ENCODE measurements around the gene HPCAL4.

Gene HPCAL4

GRCh38 chr1:39717809-39718208 is 26.6 kb upstream of the HPCAL4 start:
- no peaks in the 10 kb centered on the region for H3K36me3 ChIP-seq (ENCODE audit: control insufficient read depth in 2 of 2, insufficient read depth in 1 of 2, low read length in 2 of 2)
- H3K9me3 ChIP-seq (ENCODE audit: control insufficient read depth, insufficient read depth, low read depth, low read length), result no peaks in the 10 kb centered on the region
- H3K27ac ChIP-seq (ENCODE audit: extremely low read depth, low read depth, low read length), result no peak overlapping the region
- POLR2A ChIA-PET, result no interaction called here
- no peak overlapping the region for H3K4me3 ChIP-seq (ENCODE audit: low read depth, low read length)
- CTCF ChIA-PET, result interaction anchor here (0.7 to 5.8 kb wide), 6 partner anchors 15 to 526 kb away, joined by 5 to 41 read pairs (median 6); no protein-coding TSS in a partner anchor
- TF ChIP-seq ZNF692 (tag by site-specific recombination; IDR thresholded peaks at IDR 0.05) (no peak), ZNF394 (tag by site-specific recombination; IDR thresholded peaks at IDR 0.05; ENCODE audit: borderline replicate concordance) (no peak), ZNF26 (tag by site-specific recombination; IDR thresholded peaks at IDR 0.05) (no peak), ZNF24 (tag by site-specific recombination; IDR thresholded peaks at IDR 0.05) (no peak), ZNF677 (tag by site-specific recombination; IDR thresholded peaks at IDR 0.05) (no peak), GLIS2 (tag by site-specific recombination; IDR thresholded peaks at IDR 0.05) (no peak), ZEB2 (tag by site-specific recombination; IDR thresholded peaks at IDR 0.05) (no peak), SP2 (tag by site-specific recombination; IDR thresholded peaks at IDR 0.05) (no peak), ZNF211 (tag by site-specific recombination; IDR thresholded peaks at IDR 0.05; ENCODE audit: low read depth) (no peak), ZNF362 (tag by site-specific recombination; IDR thresholded peaks at IDR 0.05) (no peak), HOXD13 (CRISPR knock-in tag; IDR thresholded peaks at IDR 0.05; ENCODE audit: borderline replicate concordance) (no peak), ZNF830 (tag by site-specific recombination; IDR thresholded peaks at IDR 0.05; ENCODE audit: low read depth) (no peak), ZNF747 (tag by site-specific recombination; IDR thresholded peaks at IDR 0.05) (no peak), ZNF37A (tag by site-specific recombination; IDR thresholded peaks at IDR 0.05) (no peak), ZNF114 (tag by site-specific recombination; IDR thresholded peaks at IDR 0.05) (no peak), ZSCAN23 (tag by site-specific recombination; IDR thresholded peaks at IDR 0.05) (no peak)
- no peaks in the 10 kb centered on the region for H3K4me1 ChIP-seq (ENCODE audit: control insufficient read depth, insufficient read depth, low read length)

GRCh38 chr1:39713557-39713956 is 22.3 kb upstream of the HPCAL4 start:
- H3K4me3 ChIP-seq (ENCODE audit: low read depth, low read length), result no peak overlapping the region
- H3K36me3 ChIP-seq (ENCODE audit: control insufficient read depth in 2 of 2, insufficient read depth in 1 of 2, low read length in 2 of 2), result no peaks in the 10 kb centered on the region
- H3K9me3 ChIP-seq (ENCODE audit: control insufficient read depth, insufficient read depth, low read depth, low read length), result no peaks in the 10 kb centered on the region
- CTCF ChIA-PET, result interaction anchor here (1.3 to 2.8 kb wide), 7 partner anchors 10 to 107 kb away, joined by 3 to 12 read pairs (median 7); no protein-coding TSS in a partner anchor
- H3K4me1 ChIP-seq (ENCODE audit: control insufficient read depth, insufficient read depth, low read length), result no peaks in the 10 kb centered on the region
- H3K27ac ChIP-seq (ENCODE audit: extremely low read depth, low read depth, low read length), result no peak overlapping the region
- POLR2A ChIA-PET, result interaction anchor here (0.9 kb wide), 1 partner anchor 25 kb away, joined by 4 read pairs; the partner anchor contains the start of gene PPIE
- TF ChIP-seq ZBTB10 (tag by site-specific recombination; IDR thresholded peaks at IDR 0.05), result no peak
- TF ChIP-seq KLF1 (tag by site-specific recombination; IDR thresholded peaks at IDR 0.05), result no peak
- no peak for TF ChIP-seq ZNF626 (tag by site-specific recombination; IDR thresholded peaks at IDR 0.05)
- no peak for TF ChIP-seq ZNF274 (IDR thresholded peaks at IDR 0.05; ENCODE audit: low read length)
- TF ChIP-seq ZNF274 (tag by site-specific recombination; IDR thresholded peaks at IDR 0.05; ENCODE audit: borderline replicate concordance), result no peak
- no peak for TF ChIP-seq ZBTB21 (tag by site-specific recombination; IDR thresholded peaks at IDR 0.05)
- TF ChIP-seq ZBTB48 (tag by site-specific recombination; IDR thresholded peaks at IDR 0.05), result no peak
- TF ChIP-seq TRIM28 (IDR thresholded peaks at IDR 0.05; ENCODE audit: borderline replicate concordance, low read length), result no peak
- TF ChIP-seq RBAK (tag by site-specific recombination; IDR thresholded peaks at IDR 0.05), result no peak
- TF ChIP-seq SP7 (tag by site-specific recombination; IDR thresholded peaks at IDR 0.05), result no peak
- TF ChIP-seq ZFHX2 (tag by site-specific recombination; conservative IDR thresholded peaks at IDR 0.05), result no peak
- TF ChIP-seq ZNF354C (tag by site-specific recombination; IDR thresholded peaks at IDR 0.05; ENCODE audit: borderline replicate concordance, low read depth), result no peak
- no peak for TF ChIP-seq ZSCAN4 (tag by site-specific recombination; IDR thresholded peaks at IDR 0.05)
- TF ChIP-seq ZBTB1 (tag by site-specific recombination; IDR thresholded peaks at IDR 0.05), result no peak
- TF ChIP-seq ZNF621 (tag by site-specific recombination; IDR thresholded peaks at IDR 0.05), result no peak

Data from HEK293 (cell line).